Testis (tissue), 2 donors: ENCODE results near the gene CD80.

ENCODE experiments used
- POLR2A ChIP-seq: fragments of 450-650 bp; IDR thresholded peaks from one replicate; pipeline ENCODE4 v1.6.1; 2017; ENCODE audit warnings: antibody characterized with exemption, mild to moderate bottlenecking, moderate library complexity
- TF ChIP-seq, protein P1 (sequence below), 3 experiments: fragments of 450-650 bp in 2 of 3; fragments of 200-600 bp in 1 of 3; sonication (generic) in 1 of 3; IDR thresholded peaks; one replicate each; pipeline ENCODE4 v1.5.1; 2016 to 2019; ENCODE audit warnings: antibody characterized with exemption in 3 of 3, mild to moderate bottlenecking in 2 of 3, moderate library complexity in 1 of 3

DNA sequence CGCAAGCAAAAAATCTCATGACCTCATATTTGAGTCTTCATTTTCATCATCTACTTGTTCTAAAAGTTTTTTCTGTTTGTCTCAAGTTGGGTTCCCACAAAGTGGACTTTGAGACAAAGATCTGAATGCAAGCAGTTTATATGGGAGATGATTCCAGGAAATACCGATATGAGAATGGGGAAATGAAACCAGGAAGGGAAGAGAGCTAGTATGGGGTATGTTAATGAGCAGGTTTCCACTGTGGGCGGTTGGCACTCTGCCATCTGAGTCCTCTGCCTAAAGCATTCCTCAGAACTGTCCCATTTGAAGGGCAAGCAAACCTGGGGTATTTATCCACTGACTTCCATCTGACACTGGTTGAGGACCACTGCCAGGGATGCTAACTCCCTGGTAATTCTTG, 28.7 kb upstream of the CD80 start:
- TF ChIP-seq, protein P1, sequence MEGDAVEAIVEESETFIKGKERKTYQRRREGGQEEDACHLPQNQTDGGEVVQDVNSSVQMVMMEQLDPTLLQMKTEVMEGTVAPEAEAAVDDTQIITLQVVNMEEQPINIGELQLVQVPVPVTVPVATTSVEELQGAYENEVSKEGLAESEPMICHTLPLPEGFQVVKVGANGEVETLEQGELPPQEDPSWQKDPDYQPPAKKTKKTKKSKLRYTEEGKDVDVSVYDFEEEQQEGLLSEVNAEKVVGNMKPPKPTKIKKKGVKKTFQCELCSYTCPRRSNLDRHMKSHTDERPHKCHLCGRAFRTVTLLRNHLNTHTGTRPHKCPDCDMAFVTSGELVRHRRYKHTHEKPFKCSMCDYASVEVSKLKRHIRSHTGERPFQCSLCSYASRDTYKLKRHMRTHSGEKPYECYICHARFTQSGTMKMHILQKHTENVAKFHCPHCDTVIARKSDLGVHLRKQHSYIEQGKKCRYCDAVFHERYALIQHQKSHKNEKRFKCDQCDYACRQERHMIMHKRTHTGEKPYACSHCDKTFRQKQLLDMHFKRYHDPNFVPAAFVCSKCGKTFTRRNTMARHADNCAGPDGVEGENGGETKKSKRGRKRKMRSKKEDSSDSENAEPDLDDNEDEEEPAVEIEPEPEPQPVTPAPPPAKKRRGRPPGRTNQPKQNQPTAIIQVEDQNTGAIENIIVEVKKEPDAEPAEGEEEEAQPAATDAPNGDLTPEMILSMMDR (IDR thresholded peaks at IDR 0.05), result no peak
- TF ChIP-seq POLR2A, result no peak
